ENCODE results near the gene TMEM132D. TPM values are rescaled to one million over a fixed set of nuclear protein-coding genes. Genes with fewer than 3 reads are reported as not detected.

Gene TMEM132D
- total RNA-seq, 1 experiment from 2014 or later: not detected

DNA sequence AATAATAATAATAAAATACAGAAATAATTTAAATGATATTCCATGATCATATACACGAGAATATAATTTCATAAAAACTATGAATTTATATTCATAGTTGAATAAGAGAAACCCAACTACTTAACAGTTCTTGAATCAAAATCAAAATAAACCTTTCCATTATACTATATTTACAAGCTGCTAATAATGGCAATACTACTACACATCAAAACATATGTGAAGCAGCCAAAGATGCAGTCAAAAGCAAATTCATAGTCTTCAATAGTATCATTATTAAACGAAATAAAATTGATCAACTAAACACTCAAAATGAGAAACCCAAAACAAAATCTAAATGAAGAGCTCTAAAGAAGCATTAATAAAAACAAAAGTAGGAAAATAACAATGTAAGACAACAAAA lies 197.1 kb downstream of the TMEM132D start:
- ChIA-PET CTCF (no interaction called here), POLR2A (no interaction called here)
- Histone ChIP-seq H3K9me3 (ENCODE audit: control insufficient read depth, insufficient read depth, low read depth, low read length) (peaks cover 7% of the 10 kb centered on the region; the same call in 1 of the 2 replicates), H3K27ac (ENCODE audit: low read length) (no peak overlapping the region), H3K36me3 (ENCODE audit: control insufficient read depth, insufficient read depth, low read length) (no peaks in the 10 kb centered on the region), H3K4me1 (ENCODE audit: control insufficient read depth, insufficient read depth, low read length) (no peaks in the 10 kb centered on the region), H3K4me3 (ENCODE audit: low read depth in 2 of 2, low read length in 2 of 2) (no peak overlapping the region), H3K27me3 (ENCODE audit: control insufficient read depth, insufficient read depth, low read length) (no peaks in the 10 kb centered on the region)
- intact Hi-C loops (cut with micrococcal nuclease; ENCODE audit: unreplicated experiment): no loop called here
- ATAC-seq (no peak), DNase-seq (ENCODE audit: low read depth, low spot score) (no peak)
- TF ChIP-seq TCF7L2 (IDR thresholded peaks at IDR 0.05; ENCODE audit: low read depth, low read length): no peak
- TF ChIP-seq CTCF (IDR thresholded peaks at IDR 0.05): no peak
- no peak for TF ChIP-seq REST (IDR thresholded peaks at IDR 0.05; ENCODE audit: insufficient read depth in 1 of 2, low read depth in 2 of 2, low read length in 1 of 2)
- TF ChIP-seq SIN3A (IDR thresholded peaks at IDR 0.05; ENCODE audit: borderline replicate concordance, insufficient read depth, low read depth, low read length): no peak
- TF ChIP-seq POLR2AphosphoS5 (IDR thresholded peaks at IDR 0.05; ENCODE audit: low read depth, low read length): no peak
- in situ Hi-C loops (cut with HindIII; ENCODE audit: low pct_unique_long_range_greater_than_20kb, low sequenced_read_pairs): no loop called here
- BruUV-seq (replicated peaks): no TSS peak

GRCh38 chr12:129704232-129704830 lies 199.5 kb downstream of the TMEM132D start:
- Histone ChIP-seq H3K9me3 (ENCODE audit: control insufficient read depth, insufficient read depth, low read depth, low read length) (peaks cover 7% of the 10 kb centered on the region; the same call in 1 of the 2 replicates), H3K36me3 (ENCODE audit: control insufficient read depth, insufficient read depth, low read length) (no peaks in the 10 kb centered on the region), H3K4me3 (ENCODE audit: low read depth in 2 of 2, low read length in 2 of 2) (no peak overlapping the region), H3K27ac (ENCODE audit: low read length) (no peak overlapping the region), H3K27me3 (ENCODE audit: control insufficient read depth, insufficient read depth, low read length) (no peaks in the 10 kb centered on the region), H3K4me1 (ENCODE audit: control insufficient read depth, insufficient read depth, low read length) (no peaks in the 10 kb centered on the region)
- ATAC-seq: no peak
- ChIA-PET CTCF (no interaction called here), POLR2A (no interaction called here)
- in situ Hi-C loops (cut with HindIII; ENCODE audit: low pct_unique_long_range_greater_than_20kb, low sequenced_read_pairs): no loop called here
- TF ChIP-seq REST (IDR thresholded peaks at IDR 0.05; ENCODE audit: insufficient read depth in 1 of 2, low read depth in 2 of 2, low read length in 1 of 2) (no peak), CTCF (IDR thresholded peaks at IDR 0.05) (no peak), SIN3A (IDR thresholded peaks at IDR 0.05; ENCODE audit: borderline replicate concordance, insufficient read depth, low read depth, low read length) (no peak), POLR2AphosphoS5 (IDR thresholded peaks at IDR 0.05; ENCODE audit: low read depth, low read length) (no peak), TCF7L2 (IDR thresholded peaks at IDR 0.05; ENCODE audit: low read depth, low read length) (no peak)
- no peak for DNase-seq (ENCODE audit: low read depth, low spot score)
- intact Hi-C loops (cut with micrococcal nuclease; ENCODE audit: unreplicated experiment): no loop called here
- BruUV-seq (replicated peaks): no TSS peak
